Neural progenitor cell (in vitro differentiated cells): ENCODE data around the gene TNFRSF8. TPM values are rescaled to one million over a fixed set of nuclear protein-coding genes. Genes with fewer than 3 reads are reported as not detected.

Source experiments
- DNase-seq: peaks from one replicate; pipeline ENCODE4 v3.0.0-alpha.2; 2016; ENCODE audit warnings: low spot score
- H2AFZ ChIP-seq: fragments of 200-600 bp; sonication (generic); replicated peaks from 2 replicates; pipeline ENCODE4 v1.6.1; 2016; ENCODE audit warnings: antibody characterized with exemption
- H3F3A ChIP-seq: fragments of 200-600 bp; sonication (generic); 2 replicates; pipeline ENCODE4 v1.6.1; 2016; ENCODE audit warnings: antibody characterized with exemption, low read depth
- H3K27ac ChIP-seq: fragments of 200-600 bp; sonication (generic); 2 replicates; pipeline ENCODE4 v1.5.1; 2016; ENCODE audit warnings: mild to moderate bottlenecking
- H3K27me3 ChIP-seq: fragments of 200-600 bp; sonication (generic); 2 replicates; pipeline ENCODE4 v1.6.1; 2016; ENCODE audit warnings: mild to moderate bottlenecking, moderate library complexity
- H3K36me3 ChIP-seq: fragments of 200-600 bp; sonication (generic); 2 replicates; pipeline ENCODE4 v1.5.1; 2016
- H3K4me1 ChIP-seq: fragments of 200-600 bp; sonication (generic); 2 replicates; pipeline ENCODE4 v1.6.1; 2016; ENCODE audit warnings: mixed run types
- H3K4me2 ChIP-seq: fragments of 200-600 bp; sonication (generic); 2 replicates; pipeline ENCODE4 v1.6.1; 2016
- H3K4me3 ChIP-seq: fragments of 200-600 bp; sonication (generic); 2 replicates; pipeline ENCODE4 v1.5.1; 2016
- H3K79me2 ChIP-seq: fragments of 200-600 bp; sonication (generic); 2 replicates; pipeline ENCODE4 v1.6.1; 2016; ENCODE audit warnings: low read depth
- H3K9ac ChIP-seq: fragments of 200-600 bp; sonication (generic); 2 replicates; pipeline ENCODE4 v1.6.1; 2016
- H3K9me3 ChIP-seq: fragments of 200-600 bp; sonication (generic); 2 replicates; pipeline ENCODE4 v1.5.1; 2016; ENCODE audit warnings: low read depth
- H4K20me1 ChIP-seq: fragments of 200-600 bp; sonication (generic); 2 replicates; pipeline ENCODE4 v1.6.1; 2016; ENCODE audit warnings: low read depth
- H3K27ac Mint-ChIP-seq: 3 replicates; pipeline ENCODE4 v1.8.0; 2021; ENCODE audit warnings: mixed read lengths
- H3K27me3 Mint-ChIP-seq: 2 replicates; pipeline ENCODE4 v1.8.0; 2022; ENCODE audit warnings: low read depth, mild to moderate bottlenecking, inconsistent platforms, moderate library complexity, mixed read lengths; ENCODE audit not compliant: insufficient read depth
- H3K36me3 Mint-ChIP-seq: 3 replicates; pipeline ENCODE4 v1.8.0; 2021; ENCODE audit warnings: mixed read lengths
- H3K4me1 Mint-ChIP-seq: 3 replicates; pipeline ENCODE4 v1.8.0; 2021; ENCODE audit warnings: mixed read lengths
- H3K4me3 Mint-ChIP-seq: 3 replicates; pipeline ENCODE4 v1.8.0; 2021; ENCODE audit warnings: mild to moderate bottlenecking, moderate library complexity, mixed read lengths
- H3K9me3 Mint-ChIP-seq: 3 replicates; pipeline ENCODE4 v1.8.0; 2020; ENCODE audit warnings: mixed read lengths
- CTCF ChIP-seq: fragments of 200-600 bp; sonication (generic); IDR thresholded peaks from 2 replicates; pipeline ENCODE4 v1.5.1; 2017; ENCODE audit warnings: antibody characterized with exemption, mild to moderate bottlenecking
- EZH2 ChIP-seq: fragments of 200-600 bp; sonication (generic); IDR thresholded peaks from 2 replicates; pipeline ENCODE4 v1.6.1; 2017; ENCODE audit warnings: antibody characterized with exemption, mild to moderate bottlenecking, moderate library complexity
- EZH2phosphoT487 ChIP-seq: fragments of 200-600 bp; sonication (generic); IDR thresholded peaks from 2 replicates; pipeline ENCODE4 v1.6.1; 2017; ENCODE audit warnings: antibody characterized with exemption
- total RNA-seq: library from RNA; depleted of rRNA; stranded (reverse); fragments of >200 nt; gene quantifications from 2 replicates; pipeline ENCODE4 v1.2.3, GENCODE V29; 2015; ENCODE audit warnings: low replicate concordance

The TNFRSF8 gene
- total RNA-seq, 1 donor from 2014 or later: not detected

DNA sequence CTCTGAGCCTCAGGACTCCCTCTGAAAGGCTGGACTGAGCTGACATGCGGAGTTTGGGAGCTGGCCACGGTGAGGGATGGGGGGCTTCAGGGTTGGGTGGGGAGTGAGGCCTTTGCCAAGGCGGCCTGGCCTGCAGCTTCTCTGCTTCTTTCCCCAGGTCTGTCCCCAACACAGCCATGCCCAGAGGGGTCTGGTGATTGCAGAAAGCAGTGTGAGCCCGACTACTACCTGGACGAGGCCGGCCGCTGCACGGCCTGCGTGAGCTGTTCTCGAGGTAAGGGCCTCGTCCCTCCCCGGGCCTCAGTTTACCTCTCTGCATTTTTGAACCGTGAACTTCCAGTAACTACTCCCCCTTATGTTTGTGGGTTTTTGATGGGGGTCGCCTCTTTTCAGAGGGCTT, 48.6 kb downstream of the TNFRSF8 start:
- Mint-ChIP-seq H3K27me3 (peaks cover 5% of the 10 kb centered on the region), H3K4me1 (no peaks in the 10 kb centered on the region), H3K4me3 (no peak overlapping the region), H3K36me3 (no peaks in the 10 kb centered on the region), H3K9me3 (no peaks in the 10 kb centered on the region), H3K27ac (no peak overlapping the region)
- Histone ChIP-seq H3K4me1 (no peaks in the 10 kb centered on the region), H3K27me3 (no peaks in the 10 kb centered on the region), H3F3A (no peaks in the 10 kb centered on the region), H4K20me1 (no peaks in the 10 kb centered on the region), H3K9me3 (no peaks in the 10 kb centered on the region), H3K79me2 (no peaks in the 10 kb centered on the region), H2AFZ (no peak overlapping the region), H3K27ac (no peak overlapping the region), H3K9ac (no peak overlapping the region), H3K4me3 (no peak overlapping the region), H3K36me3 (no peaks in the 10 kb centered on the region), H3K4me2 (no peak overlapping the region)
- no peak for TF ChIP-seq EZH2phosphoT487
- no peak for DNase-seq

DNA sequence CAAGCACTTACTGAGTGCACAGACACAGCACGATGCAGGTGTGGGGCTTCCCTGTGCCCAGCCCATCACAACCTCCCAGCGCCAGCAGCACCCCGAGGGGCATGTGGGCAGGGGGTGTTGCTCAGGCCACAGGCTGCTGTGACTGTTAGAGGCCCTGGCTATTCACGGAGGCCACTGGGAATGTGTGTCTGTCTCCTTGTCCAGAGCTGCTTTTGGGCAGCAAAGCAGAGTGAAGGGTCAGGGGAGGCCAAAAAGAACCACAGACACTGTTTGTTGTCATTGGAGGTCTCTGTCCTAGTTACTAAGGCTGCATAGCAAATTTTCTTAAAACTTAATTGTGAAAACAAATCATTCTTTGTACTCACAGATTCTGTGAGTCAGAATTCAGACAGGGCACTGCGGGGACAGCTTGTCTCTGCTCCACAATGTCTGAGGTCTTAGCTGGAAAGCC, 49.6 kb downstream of the TNFRSF8 start:
- H3K27ac Mint-ChIP-seq: no peak overlapping the region
- H3K79me2 ChIP-seq: no peaks in the 10 kb centered on the region
- TF ChIP-seq EZH2: no peak
- no peak for TF ChIP-seq EZH2phosphoT487
- TF ChIP-seq CTCF: no peak
- H3K4me3 Mint-ChIP-seq: no peak overlapping the region
- H3F3A ChIP-seq: no peaks in the 10 kb centered on the region
- H3K4me1 Mint-ChIP-seq: no peaks in the 10 kb centered on the region
- H3K27me3 ChIP-seq: no peaks in the 10 kb centered on the region
- H3K4me2 ChIP-seq: no peak overlapping the region
- peaks cover 4% of the 10 kb centered on the region for H3K27me3 Mint-ChIP-seq
- no peaks in the 10 kb centered on the region for H4K20me1 ChIP-seq
- H3K9ac ChIP-seq: no peak overlapping the region
- no peaks in the 10 kb centered on the region for H3K36me3 ChIP-seq
- no peak overlapping the region for H3K27ac ChIP-seq
- H3K9me3 Mint-ChIP-seq: no peaks in the 10 kb centered on the region
- H2AFZ ChIP-seq: no peak overlapping the region
- no peaks in the 10 kb centered on the region for H3K9me3 ChIP-seq
- no peak overlapping the region for H3K4me3 ChIP-seq
- DNase-seq: no peak
- no peaks in the 10 kb centered on the region for H3K36me3 Mint-ChIP-seq
- no peaks in the 10 kb centered on the region for H3K4me1 ChIP-seq

DNA sequence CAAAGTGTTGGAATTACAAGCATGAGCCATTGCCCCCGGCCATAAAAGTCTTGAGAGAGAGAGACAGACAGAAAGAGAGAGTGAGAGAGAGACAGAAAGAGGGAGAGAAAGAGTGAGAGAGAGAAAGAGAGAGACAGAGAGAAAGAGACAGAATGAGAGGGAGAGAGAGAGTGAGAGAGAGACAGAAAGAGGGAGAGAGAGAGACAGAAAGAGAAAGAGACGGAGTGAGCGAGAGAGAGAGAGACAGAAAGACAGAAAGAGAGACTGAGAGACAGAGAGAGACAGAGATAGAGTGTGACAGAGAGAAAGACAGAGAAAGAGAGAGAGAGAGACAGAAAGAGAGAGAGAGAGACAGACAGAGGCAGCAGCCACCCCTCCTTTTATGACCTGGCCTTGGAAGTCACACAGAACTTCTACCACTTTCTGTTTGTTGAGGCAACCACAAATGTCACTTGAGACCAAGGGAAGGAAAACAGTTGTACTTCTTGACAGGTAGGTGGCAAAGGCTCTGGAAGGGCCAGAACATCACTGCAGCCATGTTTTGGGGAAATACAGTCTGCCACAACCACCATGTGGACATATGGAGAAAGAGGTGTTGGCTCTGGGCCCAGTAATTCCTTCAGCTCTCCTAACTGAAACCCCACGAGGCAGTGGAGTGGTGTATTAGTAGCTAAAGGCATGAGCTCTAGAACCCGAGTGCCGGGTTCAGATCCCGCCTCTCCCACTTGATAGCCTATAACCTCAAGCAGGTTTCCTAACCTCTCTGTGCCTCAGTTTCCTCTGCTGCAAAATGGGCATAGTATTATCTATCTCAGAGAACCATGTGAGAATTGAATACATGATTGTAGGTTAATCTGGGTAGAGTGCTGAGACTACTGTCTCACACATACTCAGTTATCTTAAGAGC, 50.6 kb downstream of the TNFRSF8 start:
- no peak for TF ChIP-seq EZH2phosphoT487
- TF ChIP-seq CTCF: no peak
- no peak for TF ChIP-seq EZH2
- Histone ChIP-seq H3K36me3 (no peaks in the 10 kb centered on the region), H3K27me3 (no peaks in the 10 kb centered on the region), H3K9ac (no peak overlapping the region), H2AFZ (no peak overlapping the region), H4K20me1 (no peaks in the 10 kb centered on the region), H3K4me2 (no peak overlapping the region), H3K4me3 (no peak overlapping the region), H3K9me3 (no peaks in the 10 kb centered on the region), H3K79me2 (no peaks in the 10 kb centered on the region), H3K27ac (no peak overlapping the region), H3K4me1 (no peaks in the 10 kb centered on the region), H3F3A (no peaks in the 10 kb centered on the region)
- no peak overlapping the region for H3K4me3 Mint-ChIP-seq
- no peak overlapping the region for H3K27ac Mint-ChIP-seq
- no peak for DNase-seq
- H3K4me1 Mint-ChIP-seq: no peaks in the 10 kb centered on the region
- H3K27me3 Mint-ChIP-seq: peaks cover 3% of the 10 kb centered on the region
- H3K9me3 Mint-ChIP-seq: no peaks in the 10 kb centered on the region
- H3K36me3 Mint-ChIP-seq: no peaks in the 10 kb centered on the region

GRCh38 chr1:12114340-12114683, 51.2 kb downstream of the TNFRSF8 start:
- Mint-ChIP-seq H3K4me3 (no peak overlapping the region), H3K36me3 (no peaks in the 10 kb centered on the region), H3K9me3 (peaks cover 2% of the 10 kb centered on the region), H3K4me1 (no peaks in the 10 kb centered on the region), H3K27me3 (peaks cover 5% of the 10 kb centered on the region), H3K27ac (no peak overlapping the region)
- Histone ChIP-seq H4K20me1 (no peaks in the 10 kb centered on the region), H3K4me3 (no peak overlapping the region), H3K27me3 (no peaks in the 10 kb centered on the region), H3F3A (no peaks in the 10 kb centered on the region), H2AFZ (no peak overlapping the region), H3K79me2 (no peaks in the 10 kb centered on the region), H3K4me1 (no peaks in the 10 kb centered on the region), H3K4me2 (no peak overlapping the region), H3K9ac (no peak overlapping the region), H3K36me3 (no peaks in the 10 kb centered on the region), H3K27ac (no peak overlapping the region), H3K9me3 (no peaks in the 10 kb centered on the region)
- no peak for TF ChIP-seq EZH2phosphoT487
- no peak for TF ChIP-seq EZH2
- TF ChIP-seq CTCF: no peak
- no peak for DNase-seq
